ENCODE results near the gene PLCB4. TPM values are rescaled to one million over a fixed set of nuclear protein-coding genes. Genes with fewer than 3 reads are reported as not detected.

Gene PLCB4
- total and polyA plus RNA-seq, 2 experiments from 2014 or later, result 6.5 to 16.1 TPM

- Histone ChIP-seq H3K9me2 (ENCODE audit: insufficient read depth) (0 out of 2 replicates have a peak, but pooled peaks cover 8% of the 10 kb centered on the region), H3K4me1 (ENCODE audit: insufficient read depth) (no peaks in the 10 kb centered on the region; the same call in 1 of the 2 replicates), H3K36me3 (ENCODE audit: insufficient read depth) (no peaks in the 10 kb centered on the region), H3K27me3 (ENCODE audit: insufficient read depth) (no peaks in the 10 kb centered on the region), H3K4me3 (no peak overlapping the region), H2AFZ (no peak overlapping the region), H3K27ac (ENCODE audit: low read depth) (no peak overlapping the region), H3K79me2 (replicated peaks; ENCODE audit: insufficient read depth) (no peaks in the 10 kb centered on the region; the same call in 1 of the 2 replicates), H3K4me2 (no peak overlapping the region), H4K20me1 (replicated peaks; ENCODE audit: insufficient read depth) (no peaks in the 10 kb centered on the region), H3F3A (replicated peaks; ENCODE audit: low read depth) (no peaks in the 10 kb centered on the region)
- Mint-ChIP-seq H3K9me3 (peaks cover 6% of the 10 kb centered on the region; the same call in 2 of the 3 replicates), H3K36me3 (ENCODE audit: low read depth) (peaks cover 16% of the 10 kb centered on the region), H3K4me3 (no peak overlapping the region), H3K4me1 (peaks cover 5% of the 10 kb centered on the region; the same call in 2 of the 3 replicates), H3K27me3 (ENCODE audit: insufficient read depth, low read depth, poor library complexity) (no peaks in the 10 kb centered on the region), H3K27ac (no peak overlapping the region)
- DNase-seq (ENCODE audit: low spot score), result no peak
- TF ChIP-seq ETS1 (IDR thresholded peaks at IDR 0.05) (no peak), ZNF114 (CRISPR knock-in tag; IDR thresholded peaks at IDR 0.05) (no peak), EZH2 (IDR thresholded peaks at IDR 0.05; ENCODE audit: low read depth, unreplicated experiment) (no peak), NANOG (IDR thresholded peaks at IDR 0.05; ENCODE audit: borderline replicate concordance) (no peak), EZH2phosphoT487 (IDR thresholded peaks at IDR 0.05; ENCODE audit: unreplicated experiment) (no peak), JUNB (IDR thresholded peaks at IDR 0.05; ENCODE audit: unreplicated experiment) (no peak), ZNF331 (CRISPR knock-in tag; IDR thresholded peaks at IDR 0.05; ENCODE audit: low read depth) (no peak), ZNF462 (CRISPR knock-in tag; IDR thresholded peaks at IDR 0.05) (no peak), STAT1 (IDR thresholded peaks at IDR 0.05; ENCODE audit: unreplicated experiment) (no peak), CTCF (conservative IDR thresholded peaks at IDR 0.05; ENCODE audit: low read depth in 2 of 2) (no peak), CREB1 (CRISPR knock-in tag; IDR thresholded peaks at IDR 0.05; ENCODE audit: low read depth) (no peak), REST (IDR thresholded peaks at IDR 0.05; ENCODE audit: unreplicated experiment) (no peak), POLR2AphosphoS5 (IDR thresholded peaks at IDR 0.05; ENCODE audit: low read depth) (no peak)
- no peak for ATAC-seq
Measured at GRCh38 chr20:9142809-9143208, 73.9 kb downstream of the PLCB4 start.

Measured in GM23338 (cell line).